GM12864 (cell line): Measurements from ENCODE around the gene HBS1L.
A peak's percentile ranks its signal among the peaks of the same experiment; 100 is the strongest.

Experiments used
- DNase-seq: peaks from one replicate; pipeline ENCODE4 v3.0.0-alpha.2; 2011; ENCODE audit warnings: low read depth
- H3K4me3 ChIP-seq: 2 replicates; pipeline ENCODE4 v1.5.1; 2011; ENCODE audit warnings: mild to moderate bottlenecking, low read depth, low read length, control low read depth
- TF ChIP-seq, protein P1 (sequence below): IDR thresholded peaks from 2 replicates; pipeline ENCODE4 v1.5.1; 2011; ENCODE audit warnings: low read depth, mild to moderate bottlenecking, moderate library complexity, low read length, control low read depth, inconsistent platforms; ENCODE audit errors: missing control alignments

HBS1L gene

DNA sequence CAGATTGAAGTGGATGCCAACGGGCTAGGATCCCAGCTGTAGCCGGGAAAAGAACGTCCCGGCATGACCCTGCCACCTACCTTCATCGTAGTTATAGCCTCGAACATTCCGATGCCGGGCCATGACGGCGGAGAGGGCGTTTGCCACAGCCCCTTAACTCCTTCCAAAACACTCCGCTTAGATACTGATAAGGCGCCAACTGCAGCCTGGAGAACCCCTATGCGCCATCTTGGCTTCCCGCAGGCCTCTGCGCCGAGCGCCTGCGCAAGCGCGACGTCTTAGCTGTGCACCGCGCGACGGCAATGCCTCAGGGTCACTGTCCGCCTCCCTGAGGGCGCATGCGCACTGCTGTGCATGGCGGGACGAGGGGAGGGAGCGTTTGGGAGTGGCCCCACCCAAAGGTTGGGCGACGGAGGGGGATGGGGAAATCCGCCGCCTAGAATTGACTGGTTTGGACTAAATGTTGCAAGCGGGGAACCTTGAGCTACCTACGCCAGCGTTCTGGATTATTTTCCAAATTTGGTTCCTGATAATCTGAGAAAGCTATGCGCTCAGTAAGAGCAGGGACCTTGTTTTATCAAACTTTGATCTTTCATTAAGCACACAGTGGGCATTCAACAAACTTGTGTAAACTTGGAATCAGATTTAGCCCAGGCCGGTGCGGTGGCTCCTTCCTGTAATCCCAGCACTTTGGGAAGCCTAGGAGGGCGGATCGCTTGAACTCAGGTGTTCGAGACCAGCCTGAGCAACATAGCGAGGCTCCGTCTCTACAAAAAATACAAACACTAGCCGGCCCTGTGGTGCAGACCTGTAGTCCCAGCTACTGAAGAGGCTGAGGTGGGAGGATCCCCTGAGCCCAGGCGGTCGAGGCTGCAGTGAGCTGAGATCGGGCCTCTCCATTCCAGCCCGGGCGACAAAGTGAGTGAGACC lies at the start of gene HBS1L:
HBS1L (minus strand) TSS at position 254 of the 930 bp plus-strand sequence; CDS start at position 123, 131 bp downstream.
- peak within 1 kb of the TSS; percentile 100 for H3K4me3 ChIP-seq
- peak; percentile 95 for DNase-seq

DNA sequence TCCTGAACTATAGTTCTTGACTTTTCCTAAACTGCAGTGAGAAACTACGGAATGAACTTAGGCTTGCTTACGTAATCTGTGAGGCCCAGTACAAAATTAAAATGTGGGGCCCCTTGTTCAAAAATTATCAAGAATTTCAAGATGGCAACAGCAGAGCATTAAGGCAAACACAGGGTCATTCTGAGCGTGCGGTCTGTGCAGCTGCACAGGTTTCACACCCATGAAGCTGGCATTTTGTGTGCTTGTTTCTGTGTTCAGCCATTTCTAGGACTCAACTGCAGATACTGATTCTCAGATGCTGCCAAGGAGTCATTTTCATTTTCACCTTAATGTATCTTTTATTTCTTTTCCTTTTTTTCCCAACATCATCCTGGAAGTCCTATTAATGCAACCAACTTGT lies 49.6 kb upstream of the HBS1L start:
- no peak overlapping the region for H3K4me3 ChIP-seq
- TF ChIP-seq, protein P1, sequence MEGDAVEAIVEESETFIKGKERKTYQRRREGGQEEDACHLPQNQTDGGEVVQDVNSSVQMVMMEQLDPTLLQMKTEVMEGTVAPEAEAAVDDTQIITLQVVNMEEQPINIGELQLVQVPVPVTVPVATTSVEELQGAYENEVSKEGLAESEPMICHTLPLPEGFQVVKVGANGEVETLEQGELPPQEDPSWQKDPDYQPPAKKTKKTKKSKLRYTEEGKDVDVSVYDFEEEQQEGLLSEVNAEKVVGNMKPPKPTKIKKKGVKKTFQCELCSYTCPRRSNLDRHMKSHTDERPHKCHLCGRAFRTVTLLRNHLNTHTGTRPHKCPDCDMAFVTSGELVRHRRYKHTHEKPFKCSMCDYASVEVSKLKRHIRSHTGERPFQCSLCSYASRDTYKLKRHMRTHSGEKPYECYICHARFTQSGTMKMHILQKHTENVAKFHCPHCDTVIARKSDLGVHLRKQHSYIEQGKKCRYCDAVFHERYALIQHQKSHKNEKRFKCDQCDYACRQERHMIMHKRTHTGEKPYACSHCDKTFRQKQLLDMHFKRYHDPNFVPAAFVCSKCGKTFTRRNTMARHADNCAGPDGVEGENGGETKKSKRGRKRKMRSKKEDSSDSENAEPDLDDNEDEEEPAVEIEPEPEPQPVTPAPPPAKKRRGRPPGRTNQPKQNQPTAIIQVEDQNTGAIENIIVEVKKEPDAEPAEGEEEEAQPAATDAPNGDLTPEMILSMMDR: no peak
- no peak for DNase-seq

More for the DNA sequence above, at the start of gene HBS1L:
- TF ChIP-seq, protein P1: no peak

DNA sequence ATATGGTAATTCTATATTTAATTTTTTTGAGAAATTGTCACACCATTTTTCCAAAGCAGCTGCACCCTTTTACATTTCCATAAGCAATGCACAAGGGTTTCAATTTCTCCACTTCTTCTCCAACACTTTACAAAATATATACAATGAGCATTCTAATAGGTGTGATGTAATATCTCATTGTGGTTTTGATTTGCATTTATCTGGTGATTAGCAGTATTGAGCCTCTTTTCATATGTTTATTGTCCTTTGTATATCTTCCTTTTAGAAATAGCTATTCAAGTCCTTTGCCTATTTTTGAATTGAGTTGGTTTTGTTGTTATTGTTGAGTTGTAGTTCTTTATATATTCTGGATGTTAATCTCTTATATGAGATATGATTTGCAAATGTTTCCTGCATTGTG lies 47.6 kb upstream of the HBS1L start:
- TF ChIP-seq, protein P1: no peak
- DNase-seq: no peak
- no peak overlapping the region for H3K4me3 ChIP-seq

DNA sequence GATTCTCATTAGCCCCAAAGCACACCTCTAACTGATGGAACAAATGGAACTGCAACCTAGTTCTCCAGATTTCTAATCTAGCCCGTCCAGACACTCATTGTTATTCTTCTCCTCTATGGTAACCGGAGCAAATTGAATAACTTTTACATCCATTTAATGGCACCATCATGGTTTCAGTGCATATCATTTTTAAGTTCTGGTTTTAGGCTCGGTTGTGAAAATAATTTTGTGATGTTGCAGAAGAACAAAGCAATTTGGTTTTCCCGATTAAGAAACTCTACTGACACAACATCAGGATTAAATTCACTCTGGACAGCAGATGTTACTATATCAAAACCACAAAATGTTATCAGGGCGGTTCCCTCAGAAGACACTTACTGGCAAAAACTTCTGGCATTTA lies 42.5 kb upstream of the HBS1L start:
- TF ChIP-seq, protein P1: no peak
- H3K4me3 ChIP-seq: no peak overlapping the region
- DNase-seq: no peak

DNA sequence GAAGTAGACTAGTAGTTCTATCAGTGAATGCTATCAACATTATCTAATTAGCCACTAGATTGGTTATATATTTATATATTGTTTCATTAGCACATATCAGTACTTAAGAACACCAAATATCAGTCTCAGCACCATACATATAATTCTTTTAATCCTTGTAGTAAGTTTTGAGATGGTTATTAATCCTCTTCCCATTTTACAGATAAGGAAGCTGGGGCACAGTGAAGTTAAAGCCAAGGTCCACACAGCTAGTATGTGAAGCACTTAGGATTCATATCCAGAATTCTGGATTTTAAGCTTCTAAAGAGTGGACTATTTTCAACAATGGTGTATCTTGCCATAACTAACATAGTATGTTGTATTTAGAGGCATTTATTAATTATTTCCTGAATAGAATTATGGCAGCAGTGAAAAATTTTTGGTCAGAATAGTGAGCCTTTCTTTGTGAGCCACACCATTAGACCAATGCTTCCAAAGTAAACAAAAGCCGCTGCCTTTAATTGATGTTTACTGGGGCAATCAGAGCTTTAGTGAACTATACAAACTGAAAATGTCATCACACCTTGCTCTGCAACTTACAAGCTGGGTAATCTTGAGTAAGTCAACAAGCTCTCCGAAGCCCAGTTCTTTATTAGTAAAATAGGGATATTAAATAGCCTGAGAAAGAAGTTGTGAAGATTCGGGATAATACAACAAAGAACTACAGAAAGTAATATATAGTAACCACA lies 41.9 kb upstream of the HBS1L start:
- no peak overlapping the region for H3K4me3 ChIP-seq
- TF ChIP-seq, protein P1: no peak
- no peak for DNase-seq

DNA sequence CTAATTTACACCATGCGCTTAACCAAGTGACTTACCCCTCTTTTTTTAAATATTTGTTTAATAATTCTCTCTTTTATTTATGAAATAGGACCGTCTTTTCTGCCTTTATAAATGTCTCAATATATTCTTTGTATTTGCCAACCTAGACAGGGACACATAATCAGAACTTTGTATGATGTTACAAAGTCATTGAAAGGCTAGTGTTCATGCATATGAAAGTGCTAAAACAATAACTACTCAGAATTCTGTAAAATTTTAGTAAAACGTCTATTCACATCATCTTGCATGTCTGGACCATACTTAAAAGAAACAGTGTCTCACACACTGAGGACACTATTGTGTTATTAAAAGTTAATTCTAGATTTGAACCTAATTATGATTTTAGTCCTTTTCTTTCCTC lies 41.1 kb upstream of the HBS1L start:
- TF ChIP-seq, protein P1: no peak
- H3K4me3 ChIP-seq: no peak overlapping the region
- no peak for DNase-seq
